Measurements from ENCODE around the gene GJD3.
A peak's percentile ranks its signal among the peaks of the same experiment; 100 is the strongest.

GJD3 gene

GRCh38 chr17:40342504-40343218, 21.9 kb downstream of the GJD3 start:
- Mint-ChIP-seq H3K27ac (peak overlapping the region; percentile 95), H3K4me3 (peak overlapping the region; percentile 95), H3K36me3 (ENCODE audit: low read depth) (no peaks in the 10 kb centered on the region), H3K9me3 (no peaks in the 10 kb centered on the region), H3K27me3 (ENCODE audit: low read depth, poor library complexity) (peaks cover 3% of the 10 kb centered on the region), H3K4me1 (peaks cover 75% of the 10 kb centered on the region)
- DNase-seq: no peak
- TF ChIP-seq CTCF (IDR thresholded peaks at IDR 0.05): no peak

- Mint-ChIP-seq H3K4me3 (peak overlapping the region; percentile 95), H3K4me1 (peaks cover 75% of the 10 kb centered on the region), H3K9me3 (no peaks in the 10 kb centered on the region), H3K36me3 (ENCODE audit: low read depth) (no peaks in the 10 kb centered on the region), H3K27ac (peak overlapping the region; percentile 85), H3K27me3 (ENCODE audit: low read depth, poor library complexity) (peaks cover 3% of the 10 kb centered on the region)
- DNase-seq: peak; percentile 91
- TF ChIP-seq CTCF (IDR thresholded peaks at IDR 0.05): no peak
Observed at GRCh38 chr17:40341808-40342503, 22.6 kb downstream of the GJD3 start.

- Mint-ChIP-seq H3K9me3 (no peaks in the 10 kb centered on the region), H3K27me3 (ENCODE audit: low read depth, poor library complexity) (peaks cover 3% of the 10 kb centered on the region), H3K4me1 (peaks cover 72% of the 10 kb centered on the region), H3K27ac (peak overlapping the region; percentile 99), H3K4me3 (peak overlapping the region; percentile 95), H3K36me3 (ENCODE audit: low read depth) (no peaks in the 10 kb centered on the region)
- TF ChIP-seq CTCF (IDR thresholded peaks at IDR 0.05): no peak
- peak; percentile 90 for DNase-seq
Observed at GRCh38 chr17:40340880-40341807, 23.4 kb downstream of the GJD3 start.

GRCh38 chr17:40340327-40340726, 24.2 kb downstream of the GJD3 start:
- peaks cover 73% of the 10 kb centered on the region for H3K4me1 Mint-ChIP-seq
- H3K27me3 Mint-ChIP-seq (ENCODE audit: low read depth, poor library complexity): peaks cover 3% of the 10 kb centered on the region
- no peaks in the 10 kb centered on the region for H3K36me3 Mint-ChIP-seq (ENCODE audit: low read depth)
- no peak for TF ChIP-seq CTCF (IDR thresholded peaks at IDR 0.05)
- H3K27ac Mint-ChIP-seq: peak overlapping the region; percentile 25
- no peaks in the 10 kb centered on the region for H3K9me3 Mint-ChIP-seq
- no peak for DNase-seq
- peak overlapping the region; percentile 95 for H3K4me3 Mint-ChIP-seq

- Mint-ChIP-seq H3K9me3 (no peaks in the 10 kb centered on the region), H3K36me3 (ENCODE audit: low read depth) (no peaks in the 10 kb centered on the region), H3K27ac (peak overlapping the region; percentile 84), H3K4me3 (peak overlapping the region; percentile 95), H3K4me1 (peaks cover 77% of the 10 kb centered on the region), H3K27me3 (ENCODE audit: low read depth, poor library complexity) (peaks cover 3% of the 10 kb centered on the region)
- no peak for TF ChIP-seq CTCF (IDR thresholded peaks at IDR 0.05)
- DNase-seq: no peak
Observed at GRCh38 chr17:40338941-40339649, 25.4 kb downstream of the GJD3 start.
